ENCODE data around the gene RHOB.

The RHOB gene

DNA sequence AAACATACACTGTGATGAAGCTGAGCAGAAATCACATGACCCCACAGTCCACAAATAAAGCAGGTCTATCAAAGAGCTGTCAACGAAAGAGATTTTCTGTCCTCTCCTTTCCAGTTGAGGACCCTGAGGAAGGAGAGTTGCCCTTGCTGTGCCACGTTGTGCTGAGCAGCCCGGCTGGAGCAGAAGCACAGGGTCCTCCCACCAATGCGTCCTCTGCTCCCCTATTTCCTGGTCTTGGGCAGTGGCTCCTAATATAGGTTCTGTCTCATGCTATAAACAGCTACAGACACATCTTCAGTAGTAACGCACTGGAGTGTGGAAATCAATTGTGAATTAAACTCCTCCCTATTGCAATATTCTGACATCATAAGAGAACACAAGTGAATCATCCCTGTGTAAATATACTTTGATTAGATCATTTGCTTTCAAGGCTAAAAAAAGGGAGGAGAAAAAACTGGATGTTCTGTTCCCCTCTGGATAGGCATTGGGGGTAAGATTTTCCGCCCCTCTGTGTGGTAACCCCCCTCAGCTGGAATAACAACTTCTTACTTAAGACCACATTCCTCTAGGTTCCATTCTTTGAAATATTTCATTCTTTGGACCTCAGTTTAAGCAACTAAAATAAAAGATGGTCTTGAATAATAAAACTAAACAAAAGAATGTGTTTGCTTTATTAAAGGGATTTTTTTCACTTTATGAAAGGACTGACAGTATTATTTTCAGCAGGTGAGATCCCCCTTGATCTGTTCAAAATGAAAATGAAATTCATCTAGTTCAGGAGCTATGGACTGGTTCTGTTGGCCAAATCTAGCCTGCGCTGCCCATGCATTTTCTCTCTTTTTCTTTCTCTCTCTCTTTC lies 8.3 kb upstream of the RHOB start:
- no peak for DNase-seq

DNA sequence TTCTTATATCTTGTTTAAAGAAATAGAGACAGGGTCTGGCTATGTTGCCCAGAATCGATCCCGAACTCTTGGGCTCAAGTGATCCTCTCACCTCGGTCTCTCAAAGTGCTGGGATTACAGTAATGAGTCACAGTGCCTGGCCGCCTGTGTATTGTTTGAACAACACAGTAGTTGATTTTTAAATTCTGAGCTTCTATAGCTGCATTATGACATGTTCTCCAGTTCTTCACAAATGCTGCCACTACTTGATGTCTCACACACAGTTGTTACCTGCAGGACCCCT lies 7.7 kb upstream of the RHOB start:
- DNase-seq, result no peak

DNA sequence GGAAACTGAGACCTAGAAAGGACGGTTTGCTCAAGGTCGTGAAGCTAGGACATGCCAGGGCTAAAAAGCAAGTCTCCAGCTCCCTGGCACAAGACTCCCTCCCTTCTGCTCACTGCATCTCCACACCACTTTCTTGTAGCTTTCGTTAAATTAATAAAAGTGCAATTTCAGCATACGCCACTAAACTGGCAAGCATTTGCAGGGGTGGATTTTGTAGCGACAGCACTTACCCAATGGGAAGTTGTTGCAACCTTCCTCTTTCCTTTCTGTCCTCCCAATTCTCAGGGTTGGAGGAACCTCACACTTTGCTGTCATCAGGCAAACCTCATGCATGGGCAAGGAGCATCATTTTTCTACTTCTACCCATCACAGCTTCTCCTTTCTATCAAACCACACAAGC lies 7.4 kb upstream of the RHOB start:
- DNase-seq, result peak in 1 of 2 donors; percentile 73

DNA sequence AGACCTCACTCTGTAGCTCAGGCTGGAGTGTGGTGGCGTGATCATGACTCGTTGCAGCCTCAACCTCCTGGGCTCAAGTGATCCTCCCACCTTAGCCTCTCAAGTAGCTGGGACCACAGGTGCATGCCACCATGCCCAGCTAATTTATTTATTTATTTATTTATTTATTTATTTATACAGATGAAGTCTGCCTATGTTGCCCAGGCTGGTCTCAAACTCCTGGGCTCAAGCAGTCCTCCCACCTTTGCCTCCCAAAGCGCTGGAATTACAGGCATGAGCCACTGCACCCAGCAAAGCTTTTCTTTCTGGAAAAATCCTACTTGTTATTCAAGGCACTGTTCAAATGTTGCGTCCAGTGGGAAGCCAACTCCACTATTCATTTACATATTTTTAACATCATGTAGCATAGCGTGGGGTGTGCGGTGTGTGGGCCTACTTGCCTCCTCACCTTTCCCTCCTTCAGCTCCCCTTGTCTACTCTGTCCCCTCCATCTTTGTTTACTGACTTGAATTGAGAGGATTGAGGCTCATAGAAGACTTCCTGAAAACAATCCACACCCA lies 6.8 kb upstream of the RHOB start:
- no peak for DNase-seq

DNA sequence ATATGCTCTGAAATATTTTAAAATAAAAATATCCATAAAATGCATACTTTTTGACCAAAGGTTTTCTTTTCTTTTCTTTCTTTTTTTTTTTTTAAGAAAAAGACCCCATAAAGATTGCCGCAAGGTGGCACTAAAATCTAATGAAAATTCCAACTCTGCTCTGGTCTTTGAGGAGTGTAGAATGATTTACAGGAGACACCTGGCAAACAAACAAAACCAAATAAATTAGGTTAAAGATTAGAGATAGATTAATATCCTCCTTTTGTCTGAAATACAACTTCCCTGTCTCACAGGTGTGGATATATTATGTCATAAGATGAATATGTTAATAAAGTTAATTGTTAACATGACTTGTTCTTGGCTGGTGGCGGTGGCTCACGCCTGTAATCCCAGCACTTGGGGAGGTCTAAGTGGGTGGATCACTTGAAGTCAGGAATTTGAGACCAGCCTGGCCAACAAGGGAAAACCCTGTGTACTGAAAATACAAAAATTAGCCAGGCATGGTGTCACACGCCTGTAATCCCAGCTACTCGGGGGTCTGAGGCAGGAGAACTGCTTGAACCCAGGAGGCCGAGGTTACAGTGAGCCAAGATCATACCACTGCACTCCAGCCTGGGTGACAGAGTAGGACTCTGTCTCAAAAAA lies 3.5 kb upstream of the RHOB start:
- DNase-seq, result peak in 1 of 2 donors; percentile 2

DNA sequence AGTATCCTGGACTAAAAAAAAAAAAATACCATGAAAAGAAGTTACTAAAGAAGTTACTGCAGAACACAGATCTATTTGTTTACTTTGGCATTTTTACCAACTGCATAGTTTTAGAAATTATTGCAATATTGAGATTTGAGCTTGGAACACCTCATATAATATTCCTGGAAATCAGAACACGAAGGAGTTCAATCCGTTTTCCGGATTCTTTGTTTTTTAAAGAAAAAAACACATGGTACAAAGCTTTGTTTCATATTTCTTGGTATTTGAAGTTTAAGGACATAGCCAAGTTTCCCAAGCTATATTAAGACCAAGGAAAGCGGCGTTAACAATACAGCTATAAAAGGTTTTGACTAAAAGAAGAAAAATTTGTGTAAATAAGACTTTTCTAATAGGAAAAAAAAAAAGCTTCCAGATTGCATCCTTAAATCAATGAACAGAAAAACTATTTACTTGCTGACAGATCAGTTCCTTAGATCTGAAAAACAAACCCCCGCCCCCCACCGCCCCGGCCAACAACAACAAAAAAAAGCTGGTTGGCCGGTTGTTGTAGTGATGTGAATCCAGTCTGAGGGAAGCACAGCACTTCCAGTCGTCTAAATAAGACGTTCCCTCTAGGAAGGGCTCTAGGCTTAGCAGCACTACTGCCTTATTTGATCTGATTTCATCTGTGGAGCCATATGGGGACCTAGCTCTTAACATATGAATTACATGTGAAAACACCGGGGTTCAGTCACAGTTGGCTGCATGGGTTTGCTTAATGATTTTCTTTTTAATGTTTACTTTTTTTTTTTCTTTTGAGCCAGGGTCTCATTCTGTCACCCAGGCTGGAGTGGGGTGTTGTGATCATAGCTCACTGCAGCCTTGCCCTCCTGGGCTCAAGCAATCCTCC lies 2.5 kb upstream of the RHOB start:
- DNase-seq, result no peak

DNA sequence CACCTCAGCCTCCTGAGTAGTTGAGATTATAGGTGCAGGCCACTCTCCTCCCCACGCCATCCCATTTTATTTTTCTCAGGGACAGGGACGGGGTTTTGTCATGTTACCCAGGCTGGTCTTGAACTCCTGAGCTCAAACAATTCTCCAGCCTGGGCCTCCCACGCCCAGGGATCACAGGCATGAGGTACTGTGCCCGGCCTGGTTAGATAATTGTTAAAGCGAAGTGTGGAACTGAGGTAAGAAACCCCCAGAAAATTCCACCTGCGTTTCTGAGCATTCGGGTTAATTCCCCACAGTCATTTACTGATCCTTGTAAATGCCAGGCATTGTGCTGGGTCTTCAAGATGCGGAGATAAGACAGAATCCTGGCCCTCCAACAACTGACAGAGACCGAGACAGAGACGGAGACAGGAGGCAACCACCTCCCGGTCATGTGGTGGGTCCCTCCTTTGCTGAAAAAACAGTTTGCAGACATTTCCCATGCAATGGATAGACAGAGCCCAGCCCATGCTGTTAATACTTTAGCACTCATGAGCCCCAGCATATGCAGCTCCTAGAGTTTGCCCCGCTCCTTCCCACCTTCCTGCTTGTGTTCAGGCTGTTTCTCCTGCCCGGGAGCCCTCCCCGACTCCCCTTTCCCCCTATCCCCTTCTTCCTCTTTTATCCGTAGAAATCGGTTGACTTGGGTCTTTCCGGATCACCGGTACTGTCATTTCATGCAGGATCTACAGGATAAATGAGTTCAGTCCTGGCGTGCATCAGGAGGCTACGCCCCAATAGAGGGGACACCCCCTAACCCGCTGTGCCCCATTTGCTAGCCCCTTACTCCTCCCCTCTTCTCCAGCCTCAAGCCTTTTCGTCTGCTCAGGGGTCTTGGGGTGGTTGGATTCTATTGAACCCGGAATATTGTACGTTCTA lies 1.6 kb upstream of the RHOB start:
- no peak for DNase-seq

DNA sequence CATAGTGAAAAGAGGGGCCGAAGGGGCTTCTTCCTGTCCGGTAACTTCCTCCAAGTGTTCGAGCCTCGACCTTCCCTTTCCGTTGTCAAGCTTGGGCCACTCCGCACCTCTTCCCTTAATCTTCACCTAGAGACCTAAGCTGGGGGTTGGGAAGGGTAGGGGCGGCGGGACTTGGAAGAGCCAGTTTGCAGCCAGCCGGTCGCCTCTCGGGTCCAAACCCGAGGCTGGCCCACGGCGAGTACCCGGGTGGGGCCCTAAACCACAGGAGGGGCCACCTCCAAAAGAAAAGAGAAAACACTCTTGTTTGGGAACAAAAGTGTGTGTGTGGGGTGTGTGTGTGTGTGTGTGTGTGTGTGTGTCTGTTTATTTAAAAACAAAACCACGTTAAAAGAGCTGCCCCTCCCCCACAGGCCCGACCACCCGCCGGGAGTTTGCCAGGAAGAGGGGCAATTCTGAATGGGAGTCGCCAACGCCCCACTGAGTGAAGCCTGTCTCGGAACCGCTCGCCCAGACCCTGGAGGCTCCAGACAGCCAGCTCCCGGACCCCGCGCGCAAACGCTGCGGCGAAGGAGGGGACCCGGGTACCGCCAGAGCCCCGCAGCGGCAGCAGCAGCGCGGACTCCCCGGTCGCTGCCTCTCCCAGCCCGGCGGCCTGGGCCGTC lies 488 bp upstream of the RHOB start:
- DNase-seq, result no peak

DNA sequence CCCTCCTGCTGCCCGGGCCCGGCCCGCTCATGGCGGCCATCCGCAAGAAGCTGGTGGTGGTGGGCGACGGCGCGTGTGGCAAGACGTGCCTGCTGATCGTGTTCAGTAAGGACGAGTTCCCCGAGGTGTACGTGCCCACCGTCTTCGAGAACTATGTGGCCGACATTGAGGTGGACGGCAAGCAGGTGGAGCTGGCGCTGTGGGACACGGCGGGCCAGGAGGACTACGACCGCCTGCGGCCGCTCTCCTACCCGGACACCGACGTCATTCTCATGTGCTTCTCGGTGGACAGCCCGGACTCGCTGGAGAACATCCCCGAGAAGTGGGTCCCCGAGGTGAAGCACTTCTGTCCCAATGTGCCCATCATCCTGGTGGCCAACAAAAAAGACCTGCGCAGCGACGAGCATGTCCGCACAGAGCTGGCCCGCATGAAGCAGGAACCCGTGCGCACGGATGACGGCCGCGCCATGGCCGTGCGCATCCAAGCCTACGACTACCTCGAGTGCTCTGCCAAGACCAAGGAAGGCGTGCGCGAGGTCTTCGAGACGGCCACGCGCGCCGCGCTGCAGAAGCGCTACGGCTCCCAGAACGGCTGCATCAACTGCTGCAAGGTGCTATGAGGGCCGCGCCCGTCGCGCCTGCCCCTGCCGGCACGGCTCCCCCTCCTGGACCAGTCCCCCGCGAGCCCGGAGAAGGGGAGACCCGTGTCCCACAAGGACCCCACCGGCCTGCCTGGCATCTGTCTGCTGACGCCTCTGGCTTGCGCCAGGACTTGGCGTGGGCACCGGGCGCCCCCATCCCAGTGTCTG lies 767 bp downstream of the RHOB start:
- DNase-seq, result peak in 1 of 2 donors; percentile 68

DNA sequence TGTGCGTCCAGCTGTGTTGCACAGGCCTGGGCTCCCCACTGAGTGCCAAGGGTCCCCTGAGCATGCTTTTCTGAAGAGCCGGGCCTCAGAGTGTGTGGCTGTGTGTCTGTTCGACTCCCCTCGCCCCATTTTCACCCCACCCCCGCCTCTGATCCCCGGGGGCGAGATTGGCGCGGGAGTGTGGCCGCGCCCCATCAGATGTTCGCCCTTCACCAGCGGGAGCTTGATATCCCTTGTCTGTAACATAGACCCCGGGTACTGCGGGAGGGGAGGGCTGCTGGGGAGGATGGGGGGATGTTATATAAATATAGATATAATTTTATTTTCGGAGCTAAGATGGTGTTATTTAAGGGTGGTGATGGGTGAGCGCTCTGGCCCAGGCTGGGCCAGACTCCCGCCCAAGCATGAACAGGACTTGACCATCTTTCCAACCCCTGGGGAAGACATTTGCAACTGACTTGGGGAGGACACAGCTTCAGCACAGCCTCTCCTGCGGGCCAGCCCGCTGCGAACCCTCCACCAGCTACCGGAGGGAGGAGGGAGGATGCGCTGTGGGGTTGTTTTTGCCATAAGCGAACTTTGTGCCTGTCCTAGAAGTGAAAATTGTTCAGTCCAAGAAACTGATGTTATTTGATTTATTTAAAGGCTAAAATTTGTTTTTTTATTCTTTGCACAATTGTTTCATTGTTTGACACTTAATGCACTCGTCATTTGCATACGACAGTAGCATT lies 1.5 kb downstream of the RHOB start:
- no peak for DNase-seq

DNA sequence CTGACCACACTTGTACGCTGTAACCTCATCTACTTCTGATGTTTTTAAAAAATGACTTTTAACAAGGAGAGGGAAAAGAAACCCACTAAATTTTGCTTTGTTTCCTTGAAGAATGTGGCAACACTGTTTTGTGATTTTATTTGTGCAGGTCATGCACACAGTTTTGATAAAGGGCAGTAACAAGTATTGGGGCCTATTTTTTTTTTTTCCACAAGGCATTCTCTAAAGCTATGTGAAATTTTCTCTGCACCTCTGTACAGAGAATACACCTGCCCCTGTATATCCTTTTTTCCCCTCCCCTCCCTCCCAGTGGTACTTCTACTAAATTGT lies 2.1 kb downstream of the RHOB start:
- no peak for DNase-seq

DNA sequence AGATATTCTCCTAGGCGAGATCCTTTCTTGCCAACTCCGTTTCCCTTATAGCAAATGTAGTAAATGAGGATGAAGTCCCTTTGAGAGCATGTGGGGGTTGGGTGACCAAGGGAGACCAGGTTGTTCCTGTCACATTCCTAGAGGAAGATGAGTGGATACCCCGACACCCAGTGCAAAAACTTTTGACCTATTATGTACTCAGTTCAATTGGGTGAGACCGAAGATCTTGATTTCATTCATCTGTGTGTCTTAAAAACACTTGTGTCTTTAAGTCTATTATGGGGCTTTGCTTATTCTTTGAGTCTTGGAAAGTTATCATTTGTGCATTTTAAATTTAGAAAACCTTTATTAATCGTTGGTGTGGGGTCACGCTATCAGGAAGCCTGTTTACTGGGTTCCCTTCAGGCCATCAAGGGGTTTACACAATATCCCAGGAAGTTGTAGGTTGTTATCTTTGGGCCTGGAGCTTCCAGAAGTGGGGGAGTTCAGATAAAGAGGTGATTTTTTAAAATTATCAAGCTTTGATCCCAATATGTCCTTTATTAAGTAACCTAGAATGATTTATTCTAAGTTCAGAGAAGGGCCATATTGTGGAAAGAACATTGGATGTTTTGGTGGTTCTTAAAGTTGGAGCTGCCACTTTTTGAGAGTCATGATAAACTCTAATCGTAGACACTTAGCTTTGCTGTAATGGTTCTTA lies 2.8 kb downstream of the RHOB start:
- no peak for DNase-seq

DNA sequence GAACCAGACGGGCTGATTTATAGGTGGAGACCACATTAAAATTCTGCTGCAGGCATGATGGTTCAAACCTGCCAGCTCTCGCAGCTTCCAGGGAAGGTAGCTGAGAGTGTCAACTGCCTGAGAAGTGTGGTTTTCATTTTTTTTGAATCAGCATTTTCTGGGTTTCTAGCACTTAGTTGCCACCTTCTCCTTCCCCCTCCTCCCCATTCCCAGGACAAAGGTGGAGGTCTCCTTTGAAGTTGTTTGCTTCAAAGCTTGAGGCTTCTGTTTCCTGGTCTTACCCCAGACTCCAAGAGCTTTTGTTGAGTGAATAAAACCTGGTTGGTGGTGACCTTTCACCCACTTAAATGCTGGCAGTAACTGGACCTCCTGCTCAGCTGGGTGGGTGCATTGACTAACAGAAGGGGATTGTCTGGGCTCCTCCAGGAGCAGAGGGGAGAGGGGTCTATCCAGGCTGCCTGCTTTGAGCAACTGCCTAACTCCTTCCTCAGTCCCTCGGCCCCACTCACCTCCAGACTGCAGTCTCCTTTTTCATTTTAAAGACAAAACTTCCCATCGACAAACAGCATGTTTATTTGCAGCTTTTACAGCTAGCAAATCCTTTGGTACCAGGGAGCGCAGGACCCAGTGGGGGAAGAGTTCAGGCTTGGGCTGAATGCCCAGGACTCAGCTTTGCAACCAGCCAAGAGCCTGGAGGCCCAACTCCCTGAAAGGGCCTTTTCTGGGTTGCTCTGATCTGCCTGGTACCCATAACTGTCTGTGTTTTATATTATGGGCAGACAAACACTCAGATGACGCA lies 3.5 kb downstream of the RHOB start:
- DNase-seq, result no peak

DNA sequence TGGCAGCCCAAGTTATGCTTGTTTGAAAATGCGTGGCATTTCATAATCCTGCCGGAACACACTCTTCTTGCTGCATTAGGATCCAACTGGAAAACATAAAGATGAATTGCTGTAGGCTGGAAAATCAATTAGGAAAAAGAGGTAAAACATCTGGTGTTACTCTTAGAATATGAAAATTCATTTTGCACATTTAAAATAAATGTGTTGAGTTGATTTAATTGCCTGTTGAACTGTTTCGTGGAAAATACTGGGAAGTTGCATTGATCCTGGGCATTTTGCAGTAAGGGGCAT lies 4.1 kb downstream of the RHOB start:
- no peak for DNase-seq

DNA sequence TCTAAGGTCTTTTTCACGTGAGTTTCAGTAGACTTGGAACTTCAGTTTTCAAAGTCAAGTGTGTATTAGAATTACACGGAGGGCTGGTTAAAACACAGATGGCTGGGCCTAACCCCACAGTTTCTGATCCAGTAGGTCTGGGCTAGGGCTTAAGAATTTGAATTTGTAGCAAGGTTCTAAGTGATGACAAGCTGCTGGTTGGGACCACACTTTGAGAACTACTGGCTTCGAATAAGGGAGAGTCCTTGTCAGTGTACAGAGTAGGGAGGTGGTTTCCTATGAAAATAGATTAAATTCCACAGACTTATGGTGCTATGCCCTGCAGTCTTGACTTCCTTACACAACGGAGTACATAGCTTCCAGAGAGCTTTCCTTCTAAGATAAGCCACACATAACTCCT lies 4.5 kb downstream of the RHOB start:
- no peak for DNase-seq

DNA sequence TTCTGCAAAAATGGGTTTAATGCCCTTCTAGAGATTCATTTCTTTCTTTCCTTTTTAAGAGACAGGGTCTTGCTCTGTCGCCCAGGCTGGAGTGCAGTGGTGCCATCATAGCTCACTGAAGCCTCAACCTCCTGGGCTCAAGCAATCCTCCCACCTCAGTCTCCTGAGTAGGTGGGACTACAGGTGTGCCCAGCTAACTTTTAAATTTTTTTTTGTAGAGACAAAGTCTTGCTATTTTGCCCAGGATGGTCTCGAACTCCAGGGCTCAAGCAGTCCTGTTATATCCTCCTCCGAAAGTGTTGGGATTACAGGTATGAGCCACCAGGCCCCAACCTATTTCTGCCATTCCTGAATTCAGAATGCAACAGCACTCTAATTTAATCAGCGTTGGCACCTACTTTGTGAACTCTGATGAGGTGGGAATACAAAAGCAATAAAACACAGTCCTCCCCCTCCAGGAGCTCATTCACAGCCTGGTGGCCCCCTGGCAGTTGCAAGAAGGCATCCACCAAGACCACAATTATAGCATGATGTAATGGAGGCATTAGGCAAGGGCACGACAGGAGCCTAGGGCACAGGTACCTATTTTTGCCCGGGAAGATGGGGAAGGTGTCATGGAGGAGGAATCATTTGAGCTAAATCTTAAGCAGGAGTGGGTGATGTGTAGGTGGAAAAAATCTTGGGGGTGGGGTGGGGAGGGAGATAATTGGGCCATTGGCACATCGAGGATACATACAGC lies 5.1 kb downstream of the RHOB start:
- no peak for DNase-seq

DNA sequence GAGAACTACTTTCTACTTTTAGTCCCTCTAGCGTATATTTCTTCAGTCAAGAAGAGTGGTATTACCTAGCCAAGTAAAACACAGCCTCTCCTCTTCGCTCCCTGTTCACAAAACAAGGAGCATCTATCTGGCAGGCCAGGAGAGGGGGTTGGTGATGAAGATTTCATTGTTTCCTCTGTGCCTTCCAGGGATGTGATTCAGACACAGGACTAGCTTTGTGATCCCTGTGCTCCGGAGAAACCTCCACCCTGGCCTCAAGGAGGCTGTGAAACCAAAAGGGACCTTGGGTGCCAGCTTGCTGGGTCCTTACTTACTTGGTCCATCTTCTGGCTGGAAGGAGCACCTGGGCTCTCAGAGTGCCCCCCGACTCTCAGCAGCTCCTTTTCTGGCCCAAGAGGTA lies 5.7 kb downstream of the RHOB start:
- DNase-seq, result no peak

DNA sequence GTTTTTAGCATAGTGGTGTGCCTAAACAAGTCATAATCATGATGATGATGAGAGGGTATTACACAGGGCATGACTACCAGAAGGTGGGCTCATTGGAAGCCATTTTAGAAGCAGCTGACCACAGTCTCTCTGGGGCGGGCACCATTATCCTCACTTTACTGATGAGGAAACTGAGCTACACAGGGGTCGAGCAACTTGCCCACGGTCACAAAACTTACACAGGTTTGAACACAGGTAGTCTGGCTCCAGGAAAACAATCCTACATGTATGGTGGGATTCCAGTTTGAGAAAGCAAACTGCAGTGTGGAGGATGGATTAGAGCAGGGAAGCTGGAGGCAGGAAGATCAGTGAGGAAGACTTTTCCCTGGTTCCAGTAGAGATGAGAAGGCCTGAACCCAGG lies 6.2 kb downstream of the RHOB start:
- DNase-seq, result no peak
